HUDEP-2 (cell line): Measurements from ENCODE around the gene LYSMD1.

Source experiments
- DNase-seq, 76 experiments: peaks; one replicate each; lab custom pipeline; 2025; ENCODE audit not compliant: unreplicated experiment in 76 of 76; lab: John Stamatoyannopoulos, UW

Gene LYSMD1

DNA sequence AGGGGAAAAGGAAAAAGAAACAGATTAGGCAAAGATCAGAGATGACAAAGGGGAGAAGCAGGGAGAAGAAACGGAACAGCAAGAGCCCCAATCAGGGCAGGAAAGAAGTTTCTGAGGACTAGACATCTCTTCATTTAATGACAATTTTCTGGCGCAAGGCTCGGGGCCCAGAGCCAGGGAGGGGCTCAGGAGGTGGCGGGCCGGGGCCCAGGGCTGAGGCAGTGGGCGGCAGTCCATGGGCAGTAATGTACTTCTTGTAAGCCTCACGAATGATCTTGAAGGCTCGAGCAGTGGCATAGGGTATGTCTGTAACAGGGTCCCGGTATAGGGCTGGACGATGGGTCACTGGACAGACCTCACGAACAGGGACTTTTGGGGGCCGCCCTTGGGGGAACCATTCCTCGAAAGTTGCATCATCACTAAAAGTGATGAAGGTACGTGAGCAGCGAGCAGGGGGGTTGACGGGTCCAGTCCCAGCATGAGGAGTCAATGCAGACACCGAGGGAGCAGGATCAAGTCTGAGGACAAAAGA is 10.9 kb upstream of the LYSMD1 start:
- DNase-seq, result no peak

DNA sequence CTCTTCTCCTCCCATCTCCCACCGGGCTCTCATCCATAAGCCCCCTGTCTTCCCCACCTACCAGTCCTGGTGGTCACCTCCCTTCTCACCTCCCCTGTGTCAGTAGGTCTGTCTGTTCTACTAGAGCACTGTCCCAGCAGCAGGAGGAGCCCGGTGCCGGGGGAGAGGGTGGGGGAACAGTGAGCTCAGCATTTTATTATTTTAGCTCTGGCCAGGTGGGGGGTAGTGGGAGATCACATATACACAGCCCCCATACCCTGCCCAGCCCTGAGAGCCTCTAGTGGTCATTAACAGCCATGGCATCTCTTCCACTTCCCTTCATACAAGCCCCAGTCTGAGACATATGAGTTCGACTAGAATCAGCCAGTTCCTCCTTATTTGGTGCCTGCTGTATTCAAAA is 10.2 kb upstream of the LYSMD1 start, which contains the start of gene TMOD4:
TSS of gene TMOD4 (minus strand) at position 119 of the 400 bp plus-strand sequence. CDS start 1,106 bp downstream, outside the sequence.
- peak in 2 of 76 experiments; percentile 11 to 16 for DNase-seq

DNA sequence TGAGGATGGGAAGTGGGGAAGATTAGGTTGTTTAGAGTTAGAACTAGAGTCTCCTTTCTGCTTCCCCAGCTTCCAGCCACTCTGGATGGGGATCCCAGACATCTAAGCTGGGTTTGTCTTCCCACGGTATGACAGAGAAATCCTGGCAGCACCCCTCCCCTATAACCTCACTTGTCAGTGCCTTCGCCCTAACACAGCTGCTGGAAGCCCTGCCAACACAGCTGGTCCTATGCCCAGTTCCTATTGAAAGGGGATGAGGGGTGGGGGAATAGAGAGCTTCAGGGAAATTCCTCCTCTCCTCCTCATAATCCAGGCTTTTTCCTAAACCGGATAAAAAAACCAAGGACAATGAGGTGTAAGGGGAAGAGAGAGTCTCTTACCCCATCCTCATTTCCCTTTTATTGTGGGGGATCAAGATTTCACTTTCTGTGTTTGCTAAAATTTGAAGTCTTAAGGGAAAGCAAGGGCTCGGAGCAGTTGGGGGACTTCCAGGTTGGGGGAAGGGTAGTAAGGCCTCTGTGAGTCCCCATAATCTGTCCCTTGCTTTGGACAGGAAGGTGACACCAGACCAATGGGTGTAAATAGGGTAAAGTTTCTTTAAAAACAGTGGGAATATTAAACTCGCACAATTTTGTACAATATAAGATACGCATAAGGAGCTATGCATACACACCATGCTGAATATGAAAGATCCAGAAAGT is 9.5 kb upstream of the LYSMD1 start:
- DNase-seq, result no peak

DNA sequence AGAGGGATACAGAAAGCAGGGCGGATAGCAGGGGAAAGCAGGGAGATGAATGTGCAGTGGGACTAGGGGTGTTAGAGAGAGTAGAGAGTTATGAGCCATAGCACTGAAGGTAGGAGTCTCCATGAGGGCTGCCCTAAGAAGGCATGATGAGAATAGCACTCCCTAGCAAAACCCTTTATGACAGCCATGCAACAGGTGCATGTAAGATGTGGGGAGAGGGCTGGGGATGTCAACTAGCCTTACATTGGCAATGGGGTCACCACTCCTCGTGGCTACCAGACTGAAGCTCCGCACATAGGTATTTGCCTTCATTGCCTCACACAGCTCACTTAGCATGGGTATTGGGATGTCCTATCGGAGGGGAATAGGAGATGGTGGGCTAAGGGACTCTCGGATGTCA is 5.5 kb upstream of the LYSMD1 start:
- no peak for DNase-seq

DNA sequence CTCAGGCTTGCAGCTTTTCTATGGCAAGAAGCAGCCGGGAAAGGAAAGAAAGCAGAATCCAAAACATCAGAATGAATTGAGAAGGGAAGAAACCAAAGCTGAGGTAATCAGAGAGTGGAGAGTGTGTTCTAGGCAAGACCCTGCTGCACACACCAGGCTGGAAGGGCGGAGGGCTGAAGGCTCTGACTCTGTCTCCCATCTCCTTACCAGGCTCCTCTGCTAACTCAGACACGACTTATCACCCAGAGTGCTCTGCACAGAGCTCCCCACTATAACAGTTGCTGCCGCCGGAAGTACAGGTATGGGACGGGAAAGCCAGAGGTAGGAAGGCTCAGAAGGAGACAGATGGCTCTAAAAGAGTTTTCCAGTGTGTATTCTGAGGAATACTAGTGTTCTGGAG is 1.4 kb upstream of the LYSMD1 start:
- no peak for DNase-seq

DNA sequence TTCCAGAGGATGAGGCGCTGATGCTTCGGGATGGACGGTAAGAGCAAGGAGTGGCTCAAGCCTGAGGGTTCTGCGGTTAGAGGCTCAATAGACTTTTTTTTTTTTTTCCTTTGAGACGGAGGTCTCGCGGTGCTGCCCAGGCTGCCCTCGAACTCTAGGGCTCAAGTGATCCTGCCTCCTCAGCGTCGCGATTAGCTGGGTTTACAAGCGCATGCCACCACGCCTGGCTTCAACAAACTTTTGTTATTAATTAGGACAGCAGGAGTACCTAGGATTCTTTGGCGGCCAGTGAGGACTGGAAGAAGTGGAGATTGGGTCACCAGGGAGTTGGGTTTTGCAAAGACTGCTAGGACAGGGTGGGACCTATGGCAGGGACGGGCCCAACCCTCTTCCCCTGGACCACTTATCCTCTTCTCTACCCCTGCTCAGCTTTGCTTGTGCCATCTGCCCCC is 829 bp upstream of the LYSMD1 start:
- DNase-seq, result peak in 3 of 76 experiments; percentile 6 to 28 (median 18)

DNA sequence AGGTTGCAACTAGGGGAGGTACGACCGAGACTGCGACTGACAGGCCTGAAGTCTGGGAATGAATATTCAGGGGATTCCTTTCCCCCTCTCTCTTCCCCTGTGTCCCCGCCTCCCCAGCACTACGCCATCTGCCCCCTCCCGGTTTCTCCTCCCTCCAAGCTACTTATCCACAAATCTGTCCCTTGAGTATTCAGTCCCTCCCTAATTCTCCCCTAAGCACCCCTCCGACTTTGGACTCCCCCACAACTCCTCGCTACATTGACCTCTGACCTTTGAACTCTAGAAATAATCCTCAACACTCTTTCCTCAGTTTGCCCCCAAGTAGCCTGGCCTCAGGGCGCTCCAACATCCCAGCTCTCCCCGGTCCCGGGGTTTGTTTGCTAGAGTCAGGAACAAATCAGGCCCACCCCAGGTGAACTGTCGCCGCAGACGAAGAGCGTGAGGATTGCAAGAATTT is 393 bp downstream of the LYSMD1 start:
- DNase-seq, result peak in 4 of 76 experiments; percentile 10 to 59 (median 34)

DNA sequence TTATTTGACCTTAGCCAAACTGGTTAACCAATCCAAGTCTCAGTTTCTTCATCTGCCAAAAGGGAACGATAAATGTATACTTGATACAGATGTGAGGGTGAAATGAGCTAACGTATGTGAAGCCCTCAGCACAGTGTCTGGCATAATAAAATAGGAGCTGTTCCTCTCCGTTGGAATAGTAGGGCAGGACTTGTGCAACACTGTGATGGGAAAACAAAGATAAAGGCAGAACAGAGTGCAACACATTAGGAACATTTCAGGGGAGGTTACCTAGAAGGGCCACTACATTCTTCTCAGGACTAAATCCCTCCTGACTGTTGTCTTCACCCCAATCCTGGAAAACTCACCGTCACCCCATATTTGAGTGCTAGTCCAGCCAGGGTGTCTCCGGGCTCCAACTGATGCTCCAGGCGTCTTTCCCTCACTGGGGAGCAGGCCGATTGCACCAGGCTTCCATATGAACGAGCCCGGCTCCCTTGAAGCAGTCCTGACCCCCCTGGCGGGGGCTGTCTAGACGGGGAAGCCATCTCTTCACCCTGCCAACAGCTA is 896 bp downstream of the LYSMD1 start:
- peak in 1 of 76 experiments; percentile 5 for DNase-seq

DNA sequence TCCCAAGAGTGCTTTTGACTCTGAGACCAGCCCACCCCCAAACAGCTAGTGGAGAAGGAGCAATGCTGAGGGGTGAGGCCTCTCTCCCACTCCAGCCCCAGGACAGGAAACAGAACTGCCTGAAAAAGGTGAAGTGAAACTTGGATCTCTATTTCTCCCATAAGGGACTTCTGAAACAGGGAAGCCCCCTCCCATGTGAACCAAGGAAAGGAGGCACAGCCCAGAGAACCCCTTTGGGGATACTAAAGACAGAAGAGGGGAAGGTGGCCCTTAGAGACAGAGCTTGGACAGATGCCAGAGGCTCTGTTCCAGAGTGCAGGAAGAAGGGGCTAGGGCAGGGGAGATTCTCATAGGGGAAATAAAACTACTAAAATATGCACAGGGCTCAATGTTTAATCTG is 6.3 kb downstream of the LYSMD1 start:
- DNase-seq, result no peak

DNA sequence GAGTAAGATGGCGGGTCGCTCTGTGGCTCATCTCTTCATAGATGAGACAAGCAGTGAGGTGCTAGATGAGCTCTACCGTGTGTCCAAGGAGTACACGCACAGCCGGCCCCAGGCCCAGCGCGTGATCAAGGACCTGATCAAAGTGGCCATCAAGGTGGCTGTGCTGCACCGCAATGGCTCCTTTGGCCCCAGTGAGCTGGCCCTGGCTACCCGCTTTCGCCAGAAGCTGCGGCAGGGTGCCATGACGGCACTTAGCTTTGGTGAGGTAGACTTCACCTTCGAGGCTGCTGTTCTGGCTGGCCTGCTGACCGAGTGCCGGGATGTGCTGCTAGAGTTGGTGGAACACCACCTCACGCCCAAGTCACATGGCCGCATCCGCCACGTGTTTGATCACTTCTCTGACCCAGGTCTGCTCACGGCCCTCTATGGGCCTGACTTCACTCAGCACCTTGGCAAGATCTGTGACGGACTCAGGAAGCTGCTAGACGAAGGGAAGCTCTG is 6.9 kb downstream of the LYSMD1 start:
- no peak for DNase-seq

DNA sequence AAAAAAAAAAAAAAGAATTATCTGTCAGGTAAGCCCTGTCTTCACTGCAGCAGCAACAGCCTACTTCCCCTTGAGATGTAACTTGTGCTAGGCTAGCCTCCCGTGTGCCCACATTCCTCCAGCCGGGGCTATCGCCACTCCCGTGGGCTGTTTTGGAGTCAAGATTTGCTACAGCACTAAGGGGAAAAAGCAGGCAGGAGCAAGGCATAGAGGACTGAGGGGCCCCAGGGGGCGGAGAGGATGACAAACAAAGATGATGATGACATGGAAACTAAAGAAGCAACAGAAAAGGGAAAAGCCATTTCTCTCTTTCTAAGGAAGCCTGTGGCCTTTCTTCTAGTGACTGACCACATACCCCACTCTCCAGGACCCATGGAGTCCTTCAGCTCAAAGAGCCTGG is 7.4 kb downstream of the LYSMD1 start:
- DNase-seq, result no peak

DNA sequence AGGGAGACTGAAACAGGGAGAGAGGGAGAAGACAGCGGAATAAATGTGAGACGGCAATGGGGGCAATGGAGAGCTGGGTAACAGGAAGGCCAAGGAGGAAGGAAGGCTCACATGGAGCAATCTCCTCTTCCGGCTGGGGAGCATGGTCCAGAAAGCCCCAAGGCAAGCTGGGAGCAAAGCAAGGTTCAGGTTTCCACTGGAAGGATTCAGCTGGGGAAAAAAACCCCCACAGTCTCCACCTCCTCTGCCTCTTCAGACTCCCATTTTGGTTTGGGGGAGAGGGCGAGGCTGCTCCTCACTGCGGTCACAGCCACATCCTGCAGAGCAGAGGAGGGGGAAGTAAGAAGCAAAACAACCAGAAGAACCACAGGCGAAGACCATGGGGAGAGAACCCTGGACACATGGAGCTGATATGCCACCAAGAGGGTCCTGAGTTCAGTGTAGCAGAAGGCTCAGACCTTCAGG is 8.6 kb downstream of the LYSMD1 start:
- DNase-seq, result no peak

DNA sequence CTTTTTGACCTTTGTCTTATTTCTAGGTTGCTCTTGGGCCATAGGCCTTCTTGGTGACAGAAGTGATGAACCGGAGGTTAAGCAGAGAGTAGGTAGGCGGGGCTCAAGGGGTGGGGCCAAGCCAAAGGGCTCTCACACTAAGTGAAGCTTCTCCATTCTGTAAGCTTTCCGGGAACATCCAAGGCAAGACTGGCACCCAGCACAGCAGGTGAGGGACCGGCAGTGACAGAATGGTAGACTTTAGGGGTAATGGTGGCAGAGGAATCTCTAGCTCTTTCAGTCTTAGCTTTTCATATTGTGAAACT is 9.2 kb downstream of the LYSMD1 start, which contains the start of gene TNFAIP8L2:
TSS of gene TNFAIP8L2 (plus strand) at position 135 of the 305 bp plus-strand sequence. CDS start 2,049 bp downstream, outside the sequence.
- DNase-seq, result peak in 30 of 76 experiments; percentile 5 to 61 (median 18)

DNA sequence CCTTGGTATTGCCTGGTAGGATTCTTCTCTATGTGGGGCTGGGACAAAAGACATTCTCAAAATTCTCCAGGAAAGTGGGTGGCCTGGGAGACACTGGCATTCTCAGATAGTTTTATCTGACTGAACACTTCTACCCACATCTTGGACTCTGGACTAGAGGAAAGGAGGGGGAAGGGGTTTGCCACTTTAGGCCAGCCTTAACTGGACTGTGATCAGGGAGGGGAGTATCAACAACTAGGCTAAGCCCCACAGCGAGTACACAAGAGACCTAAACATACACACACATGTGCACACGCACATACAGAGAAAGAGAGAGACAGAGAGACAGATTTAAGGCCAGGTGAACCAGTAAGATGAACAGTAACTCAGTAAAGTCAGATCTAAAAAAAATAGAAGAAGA is 18.0 kb downstream of the LYSMD1 start:
- DNase-seq, result peak in 10 of 76 experiments; percentile 5 to 28 (median 13)

DNA sequence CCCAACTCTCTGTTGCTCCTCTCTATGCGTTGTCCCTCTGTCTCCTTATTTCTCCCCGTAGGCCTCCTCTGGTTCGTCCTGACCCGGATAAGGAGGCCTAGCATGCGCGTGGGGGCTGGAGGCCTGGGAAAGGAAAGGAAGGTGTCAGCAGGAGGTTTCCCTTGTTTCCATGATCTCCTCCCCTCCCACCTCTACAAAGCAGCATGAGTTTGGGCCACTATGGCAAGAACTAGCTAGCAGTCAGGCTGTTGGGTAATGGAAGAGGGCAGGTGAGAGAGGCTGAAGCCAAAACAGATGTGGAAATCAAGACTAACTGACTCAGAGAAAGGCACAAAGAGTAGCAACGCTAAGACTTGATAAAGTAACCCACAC is 18.6 kb downstream of the LYSMD1 start:
- DNase-seq, result no peak

DNA sequence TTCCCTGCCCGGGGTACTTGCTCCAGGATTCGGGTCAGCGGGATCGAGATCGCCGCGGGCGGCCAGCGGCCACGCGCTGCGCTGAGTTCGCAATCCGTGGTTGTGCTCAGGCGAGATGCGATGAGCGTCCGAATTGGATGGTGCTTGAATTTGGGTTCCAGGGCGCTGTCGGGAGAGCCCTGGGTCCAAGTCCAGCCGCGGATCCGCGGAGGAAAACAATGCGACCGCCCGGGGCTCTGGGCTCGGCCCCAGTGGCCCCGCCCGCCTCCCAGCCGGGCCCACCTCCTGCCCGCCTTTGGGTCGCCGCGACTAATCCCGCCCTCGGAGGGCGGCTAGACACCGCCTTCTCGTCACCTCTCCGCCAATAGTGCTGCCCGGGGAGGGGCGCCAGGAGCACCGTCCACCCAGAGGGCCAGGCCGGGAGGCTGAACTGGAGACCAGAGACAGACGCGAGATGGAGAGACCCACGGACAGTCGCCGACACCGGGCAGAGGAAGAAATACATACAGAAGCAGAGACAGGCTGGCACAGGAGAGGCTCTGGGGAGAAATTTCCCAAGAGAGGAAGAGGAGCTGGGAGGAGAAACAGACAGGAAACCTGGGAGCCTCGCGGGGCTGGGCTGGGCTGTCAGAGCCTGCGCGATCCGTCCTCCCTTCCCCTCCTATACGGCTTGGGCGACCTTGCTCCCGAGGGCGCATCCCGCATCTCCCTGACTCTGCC is 19.1 kb downstream of the LYSMD1 start, which contains the start of gene SEMA6C:
TSS of gene SEMA6C (minus strand) at position 220 of the 720 bp plus-strand sequence. CDS start 4,010 bp downstream, outside the sequence.
- peak in 73 of 76 experiments; percentile 28 to 91 (median 80) for DNase-seq

DNA sequence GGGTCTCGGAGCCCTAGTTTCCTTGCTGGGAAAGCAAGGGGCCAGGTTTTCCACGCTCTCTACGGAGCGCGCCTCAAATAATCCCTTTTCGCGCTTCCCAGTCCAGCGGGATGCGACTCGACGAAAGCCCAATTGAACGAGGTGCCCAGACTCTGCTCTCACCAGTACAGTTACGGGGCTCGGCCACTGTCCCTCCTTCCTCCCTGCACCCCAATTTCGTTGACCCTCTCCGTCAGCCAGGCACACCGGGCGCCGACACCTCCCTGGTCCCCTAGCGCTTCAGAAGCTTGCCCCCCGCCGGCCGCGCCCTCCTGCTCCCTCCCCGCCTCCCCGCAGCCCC is 19.7 kb downstream of the LYSMD1 start:
- DNase-seq, result no peak

DNA sequence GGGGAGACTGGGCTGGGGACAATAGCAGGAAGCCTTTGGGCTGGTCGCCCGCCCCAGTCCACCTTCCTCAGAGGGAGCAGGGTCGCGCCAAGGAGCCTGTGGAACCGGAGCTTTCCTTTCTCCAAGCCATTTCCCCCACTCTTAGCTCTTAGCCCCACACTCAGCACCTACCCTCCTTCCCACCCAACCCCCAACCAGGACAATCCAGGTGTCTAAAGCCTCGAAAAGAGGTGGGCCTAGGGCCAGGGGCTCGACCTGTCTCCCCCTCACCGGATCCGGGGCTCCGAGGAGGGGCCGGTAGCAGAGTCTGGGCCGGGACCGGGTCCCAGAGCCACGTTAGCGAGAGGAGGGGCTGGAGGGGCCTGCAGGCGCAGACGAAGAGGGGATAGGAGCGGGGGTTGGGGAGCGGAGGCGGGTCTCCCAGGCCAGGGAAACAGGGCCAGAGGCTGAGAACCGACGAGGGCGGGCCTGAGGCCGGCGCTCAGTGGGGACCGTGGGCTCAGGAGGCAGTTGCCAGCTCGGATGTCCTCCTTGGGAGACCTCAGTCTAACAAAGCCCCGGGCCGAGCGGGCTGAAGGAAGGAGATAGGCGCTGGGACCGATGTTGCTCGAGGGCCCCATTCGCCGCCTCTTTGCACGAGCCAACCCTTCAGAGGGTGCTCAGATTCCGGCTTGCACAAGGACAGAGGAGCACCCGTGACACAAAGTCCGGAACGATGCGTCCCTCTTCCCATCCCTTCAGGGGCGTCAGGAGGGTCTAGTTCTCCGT is 20.2 kb downstream of the LYSMD1 start:
- DNase-seq, result peak in 1 of 76 experiments; percentile 9

DNA sequence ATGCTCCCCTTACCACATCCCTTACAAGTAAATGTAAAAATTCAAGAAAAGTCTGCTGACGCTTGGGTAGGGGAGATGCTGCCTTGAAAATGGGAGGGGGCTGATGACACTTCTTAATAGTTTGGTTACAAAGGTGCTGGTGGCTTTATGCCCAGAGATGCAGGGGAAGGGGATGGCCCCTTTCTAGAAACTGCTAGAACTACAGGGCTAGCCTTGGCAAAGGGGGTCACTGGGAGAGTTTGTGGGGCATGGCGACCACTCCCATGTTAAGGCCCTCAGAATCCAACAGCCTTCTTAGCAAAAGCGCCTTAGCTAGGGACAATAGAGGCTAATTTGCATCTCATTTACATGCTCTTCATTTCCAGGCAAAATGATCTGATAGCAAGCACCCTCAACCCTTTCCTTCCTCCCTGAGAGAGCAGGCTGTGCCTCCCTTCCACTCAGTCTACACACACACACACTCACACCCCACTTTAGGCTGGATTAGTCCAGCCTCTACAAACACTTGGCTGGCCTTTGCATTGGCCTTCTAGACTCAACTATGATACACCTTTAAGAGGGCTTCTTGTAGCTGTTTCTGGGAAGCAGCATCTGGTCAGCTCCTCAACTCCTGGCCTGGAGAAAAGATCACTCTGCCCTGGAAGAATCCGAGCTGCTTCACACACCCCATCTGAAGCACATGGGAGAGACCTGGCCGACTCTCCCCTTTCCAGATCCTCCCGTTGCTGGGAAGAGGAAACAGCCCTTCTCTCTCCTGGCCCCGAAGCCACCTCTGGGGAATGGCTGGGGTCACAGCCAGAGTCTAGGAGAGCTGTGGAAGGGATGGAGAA is 21.0 kb downstream of the LYSMD1 start:
- DNase-seq, result peak in 2 of 76 experiments; percentile 2 to 14
